OCI-LY1 (cell line): ENCODE data around the gene RIN3.

Source experiments
- H2AFZ ChIP-seq: fragments of 200-600 bp; sonication (generic), shearing (Covaris generic); 2 replicates; pipeline ENCODE4 v1.6.0; 2014; ENCODE audit warnings: antibody characterized with exemption, mild to moderate bottlenecking, low read length
- H3F3A ChIP-seq: fragments of 200-600 bp; sonication (generic), shearing (Covaris generic); 2 replicates; pipeline ENCODE4 v1.6.0; 2014; ENCODE audit warnings: mild to moderate bottlenecking, antibody characterized with exemption, low read length, moderate library complexity; ENCODE audit not compliant: insufficient read depth
- H3K27ac ChIP-seq: fragments of 200-600 bp; sonication (generic); 2 replicates; pipeline ENCODE4 v1.5.1; 2014; ENCODE audit warnings: low read length, mixed run types, mild to moderate bottlenecking, low read depth; ENCODE audit not compliant: poor library complexity, severe bottlenecking
- H3K27me3 ChIP-seq: fragments of 200-600 bp; sonication (generic); 2 replicates; pipeline ENCODE4 v1.6.0; 2014; ENCODE audit warnings: antibody characterized with exemption, mild to moderate bottlenecking, low read length, moderate library complexity; ENCODE audit not compliant: insufficient read depth
- H3K36me3 ChIP-seq: fragments of 200-600 bp; sonication (generic); 2 replicates; pipeline ENCODE4 v1.6.1; 2014; ENCODE audit warnings: mild to moderate bottlenecking, antibody characterized with exemption, low read length, moderate library complexity, mixed read lengths; ENCODE audit not compliant: insufficient read depth
- H3K4me1 ChIP-seq: fragments of 200-600 bp; sonication (generic); 2 replicates; pipeline ENCODE4 v1.5.1; 2014; ENCODE audit warnings: mild to moderate bottlenecking, low read length, moderate library complexity; ENCODE audit not compliant: insufficient read depth, severe bottlenecking
- H3K4me2 ChIP-seq: fragments of 200-600 bp; sonication (generic), shearing (Covaris generic); 2 replicates; pipeline ENCODE4 v1.6.1; 2014; ENCODE audit warnings: low read length
- H3K4me3 ChIP-seq: fragments of 200-600 bp; sonication (generic); 2 replicates; pipeline ENCODE4 v1.5.1; 2014; ENCODE audit warnings: low read length, low read depth, mild to moderate bottlenecking, mixed read lengths; ENCODE audit not compliant: poor library complexity, severe bottlenecking
- H3K79me2 ChIP-seq: fragments of 200-600 bp; shearing (Covaris generic); 2 replicates; pipeline ENCODE4 v1.6.1; 2016; ENCODE audit warnings: mixed run types, low read length, mixed read lengths; ENCODE audit not compliant: insufficient read depth
- H3K9ac ChIP-seq: fragments of 200-600 bp; sonication (generic), shearing (Covaris generic); 2 replicates; pipeline ENCODE4 v1.6.1; 2014; ENCODE audit warnings: mild to moderate bottlenecking, low read length, mixed read lengths
- H3K9me2 ChIP-seq: fragments of 200-600 bp; sonication (generic), shearing (Covaris generic); 2 replicates; pipeline ENCODE4 v1.6.1; 2014; ENCODE audit warnings: low read depth, mild to moderate bottlenecking, low read length, mixed read lengths
- H3K9me3 ChIP-seq: fragments of 200-600 bp; shearing (Covaris generic); 2 replicates; pipeline ENCODE4 v1.6.1; 2014; ENCODE audit warnings: low read length, mixed read lengths
- H4K20me1 ChIP-seq: fragments of 200-600 bp; sonication (generic), shearing (Covaris generic); 2 replicates; pipeline ENCODE4 v1.6.0; 2016; ENCODE audit warnings: mild to moderate bottlenecking, low read length; ENCODE audit not compliant: insufficient read depth
- CTCF ChIP-seq: fragments of 200-600 bp; sonication (generic), shearing (Covaris generic); IDR thresholded peaks from 2 replicates; pipeline ENCODE4 v1.5.1; 2017; ENCODE audit warnings: mild to moderate bottlenecking, antibody characterized with exemption, low read length, moderate library complexity, mixed read lengths
- EZH2 ChIP-seq: fragments of 200-600 bp; sonication (generic), shearing (Covaris generic); IDR thresholded peaks from 2 replicates; pipeline ENCODE4 v1.8.0; 2017; ENCODE audit warnings: borderline replicate concordance, mixed run types, mild to moderate bottlenecking, antibody characterized with exemption, low read length, moderate library complexity, mixed read lengths

Gene RIN3

GRCh38 chr14:92519246-92520101 lies 5.9 kb downstream of the RIN3 start:
- Histone ChIP-seq H3K4me1 (no peaks in the 10 kb centered on the region), H3K27me3 (no peaks in the 10 kb centered on the region), H3K4me2 (no peak overlapping the region), H3K9me2 (no peaks in the 10 kb centered on the region), H3K9ac (no peak overlapping the region), H3K4me3 (no peak overlapping the region), H3K79me2 (no peaks in the 10 kb centered on the region), H3K9me3 (no peaks in the 10 kb centered on the region), H3K36me3 (no peaks in the 10 kb centered on the region), H2AFZ (no peak overlapping the region), H3K27ac (no peak overlapping the region), H3F3A (no peaks in the 10 kb centered on the region), H4K20me1 (no peaks in the 10 kb centered on the region)
- TF ChIP-seq EZH2 (no peak), CTCF (no peak)

GRCh38 chr14:92520102-92521057 lies 6.8 kb downstream of the RIN3 start:
- Histone ChIP-seq H3K27me3 (no peaks in the 10 kb centered on the region), H3K79me2 (no peaks in the 10 kb centered on the region), H3K4me1 (no peaks in the 10 kb centered on the region), H3K4me2 (no peak overlapping the region), H2AFZ (no peak overlapping the region), H3K27ac (no peak overlapping the region), H3F3A (no peaks in the 10 kb centered on the region), H3K9ac (no peak overlapping the region), H3K9me2 (no peaks in the 10 kb centered on the region), H3K9me3 (no peaks in the 10 kb centered on the region), H3K4me3 (no peak overlapping the region), H4K20me1 (no peaks in the 10 kb centered on the region), H3K36me3 (no peaks in the 10 kb centered on the region)
- no peak for TF ChIP-seq CTCF
- TF ChIP-seq EZH2 = no peak

GRCh38 chr14:92521058-92521415 lies 7.5 kb downstream of the RIN3 start:
- H3K27me3 ChIP-seq = no peaks in the 10 kb centered on the region
- no peak overlapping the region for H3K27ac ChIP-seq
- H3K9ac ChIP-seq = no peak overlapping the region
- no peak overlapping the region for H3K4me2 ChIP-seq
- no peak overlapping the region for H3K4me3 ChIP-seq
- H3K36me3 ChIP-seq = no peaks in the 10 kb centered on the region
- H4K20me1 ChIP-seq = no peaks in the 10 kb centered on the region
- no peaks in the 10 kb centered on the region for H3K79me2 ChIP-seq
- no peaks in the 10 kb centered on the region for H3F3A ChIP-seq
- H3K9me2 ChIP-seq = no peaks in the 10 kb centered on the region
- TF ChIP-seq CTCF (no peak), EZH2 (no peak)
- H3K9me3 ChIP-seq = no peaks in the 10 kb centered on the region
- H2AFZ ChIP-seq = no peak overlapping the region
- H3K4me1 ChIP-seq = no peaks in the 10 kb centered on the region
